ENCODE measurements around the gene DCTN3. TPM values are rescaled to one million over a fixed set of nuclear protein-coding genes. Genes with fewer than 3 reads are reported as not detected.

Gene DCTN3
- total RNA-seq = 10 to 100 TPM; 65.2 to 76.3 TPM

GRCh38 chr9:34620061-34620994 lies at the start of gene DCTN3:
Gene DCTN3 (minus strand): TSS chr9:34620495. CDS start chr9:34620464, 31 bp downstream.
- H3K27ac ChIP-seq = no peak within 1 kb of the TSS
- peak within 1 kb of the TSS; percentile 91 for H3K4me3 ChIP-seq
- no peaks in the 10 kb centered on the region for H3K9me3 ChIP-seq
- peaks cover 14% of the 10 kb centered on the region for H3K36me3 ChIP-seq
- H3K9ac ChIP-seq (ENCODE audit: low read depth in 2 of 2, low read length in 2 of 2) = peak within 1 kb of the TSS; percentile 88 to 89
- no peak for TF ChIP-seq CTCF (IDR thresholded peaks at IDR 0.05)
- peak; percentile 94 for DNase-seq
- intact Hi-C loops (cut with DNase I) = no loop called here
- H3K4me1 ChIP-seq = peaks cover 8% of the 10 kb centered on the region
- peaks cover 33% of the 10 kb centered on the region for H3K27me3 ChIP-seq

- peak; percentile 98 for DNase-seq
- no peaks in the 10 kb centered on the region for H3K36me3 ChIP-seq
- intact Hi-C loops (cut with DNase I) = no loop called here
- no peaks in the 10 kb centered on the region for H3K4me1 ChIP-seq
- TF ChIP-seq CTCF (IDR thresholded peaks at IDR 0.05) = no peak
- H3K9me3 ChIP-seq = no peaks in the 10 kb centered on the region
- peak overlapping the region; percentile 84 to 94 for H3K9ac ChIP-seq (ENCODE audit: low read depth in 2 of 2, low read length in 2 of 2)
- peak overlapping the region; percentile 70 for H3K4me3 ChIP-seq
- H3K27ac ChIP-seq = peak overlapping the region; percentile 96
- no peaks in the 10 kb centered on the region for H3K27me3 ChIP-seq
These were observed 45.3 kb upstream of the DCTN3 start for GRCh38 chr9:34665381-34666250.

- Histone ChIP-seq H3K9me3 (no peaks in the 10 kb centered on the region), H3K36me3 (no peaks in the 10 kb centered on the region), H3K27me3 (no peaks in the 10 kb centered on the region), H3K9ac (ENCODE audit: low read depth in 2 of 2, low read length in 2 of 2) (peak overlapping the region; percentile 70 to 87), H3K27ac (peak overlapping the region; percentile 96), H3K4me3 (peak overlapping the region; percentile 70), H3K4me1 (no peaks in the 10 kb centered on the region)
- intact Hi-C loops (cut with DNase I) = no loop called here
- no peak for TF ChIP-seq CTCF (IDR thresholded peaks at IDR 0.05)
- no peak for DNase-seq
These were observed 44.7 kb upstream of the DCTN3 start for GRCh38 chr9:34665067-34665380.

DNA sequence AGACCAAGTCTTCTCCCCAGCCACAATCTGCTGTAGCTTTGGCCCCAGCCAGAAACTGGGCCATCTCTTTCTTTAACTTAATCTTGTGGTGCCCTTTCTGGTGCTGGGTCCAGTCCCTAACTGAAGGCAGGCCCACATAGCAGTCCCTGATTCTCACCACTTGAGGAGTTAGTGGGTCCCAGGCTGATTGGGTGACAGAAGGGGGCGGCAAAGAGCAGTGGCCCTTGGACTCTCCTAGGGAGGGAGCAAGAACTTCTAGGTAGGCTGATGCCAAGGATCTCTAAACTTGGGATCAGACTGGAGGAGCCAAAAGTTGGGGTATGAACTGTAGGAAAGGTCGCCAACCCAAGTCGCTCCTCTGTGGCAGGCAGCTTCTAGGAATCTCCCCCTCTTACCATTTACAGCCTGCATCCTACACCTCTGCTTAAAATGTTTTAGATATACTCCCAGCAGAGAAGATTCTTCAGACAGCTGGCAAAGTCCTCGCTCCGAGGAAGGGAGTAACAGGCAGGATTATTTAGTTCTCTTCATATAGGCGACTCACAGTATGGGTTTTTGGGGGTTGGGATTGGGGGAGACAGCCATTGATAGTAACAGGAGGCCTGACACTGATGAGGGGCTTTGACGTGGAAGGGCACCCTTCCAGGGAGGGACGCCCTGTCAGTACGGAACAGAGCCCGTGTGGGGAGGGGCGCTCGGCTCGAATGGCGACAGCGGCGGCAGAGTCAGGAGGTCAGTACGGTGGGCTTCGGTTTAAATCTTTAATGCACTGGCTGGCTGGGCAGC lies 44.2 kb upstream of the DCTN3 start:
- Histone ChIP-seq H3K4me3 (peak overlapping the region; percentile 70), H3K27me3 (no peaks in the 10 kb centered on the region), H3K9me3 (no peaks in the 10 kb centered on the region), H3K4me1 (no peaks in the 10 kb centered on the region), H3K27ac (peak overlapping the region; percentile 96), H3K9ac (ENCODE audit: low read depth in 2 of 2, low read length in 2 of 2) (peak overlapping the region; percentile 70 to 87), H3K36me3 (no peaks in the 10 kb centered on the region)
- peak; percentile 91 for DNase-seq
- intact Hi-C loops (cut with DNase I) = no loop called here
- TF ChIP-seq CTCF (IDR thresholded peaks at IDR 0.05) = peak; percentile 75

DNA sequence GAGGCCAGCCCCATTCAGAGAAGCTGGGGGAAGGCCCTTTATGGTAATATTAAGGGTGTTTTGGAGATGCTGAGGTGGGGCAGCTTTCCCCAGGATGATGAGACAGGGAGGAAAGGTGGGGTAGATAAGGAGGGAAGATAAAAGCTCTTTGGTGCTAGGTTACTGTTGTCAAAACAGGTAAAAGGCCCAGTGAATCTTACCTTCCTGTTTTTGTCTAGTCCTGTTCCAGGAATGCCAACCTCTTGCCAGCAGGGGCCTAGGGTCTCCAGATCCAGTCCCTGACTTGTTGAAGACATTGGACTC lies 43.0 kb upstream of the DCTN3 start:
- Histone ChIP-seq H3K4me3 (no peak overlapping the region), H3K36me3 (no peaks in the 10 kb centered on the region), H3K9ac (ENCODE audit: low read depth in 2 of 2, low read length in 2 of 2) (no peak overlapping the region), H3K9me3 (no peaks in the 10 kb centered on the region), H3K27me3 (no peaks in the 10 kb centered on the region), H3K27ac (no peak overlapping the region), H3K4me1 (no peaks in the 10 kb centered on the region)
- no peak for TF ChIP-seq CTCF (IDR thresholded peaks at IDR 0.05)
- DNase-seq = no peak
- intact Hi-C loops (cut with DNase I) = no loop called here
